Keratinocyte (primary cell): Measurements from ENCODE around the gene SLC30A7. TPM values are rescaled to one million over a fixed set of nuclear protein-coding genes. Genes with fewer than 3 reads are reported as not detected.

Source experiments
- DNase-seq: peaks from one replicate; pipeline ENCODE4 v3.0.0-alpha.2; 2011; ENCODE audit warnings: low read depth, missing footprints, low spot score
- FAIRE-seq: peaks from 2 replicates; lab custom pipeline; 2011; peaks lifted over from hg19 to GRCh38; lab: Jason Lieb, UNC
- H2AFZ ChIP-seq: 2 replicates; pipeline ENCODE4 v1.6.0; 2012; ENCODE audit warnings: low read length, control low read depth, inconsistent platforms; ENCODE audit not compliant: control insufficient read depth
- H3K27ac ChIP-seq: 2 replicates; pipeline ENCODE4 v1.5.1; 2011; ENCODE audit warnings: low read length; ENCODE audit not compliant: control insufficient read depth, insufficient read depth
- H3K27me3 ChIP-seq: 3 replicates; pipeline ENCODE4 v1.6.0; 2011; ENCODE audit warnings: low read length; ENCODE audit not compliant: control insufficient read depth, insufficient read depth; ENCODE audit errors: extremely low read depth
- H3K36me3 ChIP-seq, 2 experiments: 2 replicates in 1 of 2; 3 replicates in 1 of 2; pipeline ENCODE4 v1.5.1; 2011; ENCODE audit warnings: low read length in 2 of 2, mild to moderate bottlenecking in 1 of 2; ENCODE audit not compliant: control insufficient read depth in 2 of 2, insufficient read depth in 2 of 2; ENCODE audit errors: extremely low read depth in 1 of 2
- H3K4me1 ChIP-seq: 3 replicates; pipeline ENCODE4 v1.5.1; 2011; ENCODE audit warnings: low read length; ENCODE audit not compliant: control insufficient read depth, insufficient read depth; ENCODE audit errors: extremely low read depth
- H3K4me2 ChIP-seq: 3 replicates; pipeline ENCODE4 v1.6.0; 2011; ENCODE audit warnings: low read depth, low read length; ENCODE audit not compliant: control insufficient read depth, insufficient read depth; ENCODE audit errors: extremely low read depth
- H3K4me3 ChIP-seq, 3 experiments: fragments of 200-600 bp in 1 of 3; sonication (generic) in 1 of 3; 2 replicates in 2 of 3; 3 replicates in 1 of 3; pipeline ENCODE4 v1.5.1; 2011 to 2016; ENCODE audit warnings: low read length in 3 of 3, mild to moderate bottlenecking in 3 of 3, control low read depth in 2 of 3, inconsistent platforms in 1 of 3, low read depth in 1 of 3, mixed read lengths in 1 of 3, mixed run types in 1 of 3, moderate library complexity in 1 of 3; ENCODE audit not compliant: control insufficient read depth in 2 of 3, insufficient read depth in 2 of 3; ENCODE audit errors: extremely low read depth in 1 of 3
- H3K79me2 ChIP-seq: 2 replicates; pipeline ENCODE4 v1.6.0; 2012; ENCODE audit warnings: low read length; ENCODE audit not compliant: control insufficient read depth, insufficient read depth
- H3K9ac ChIP-seq: 3 replicates; pipeline ENCODE4 v1.6.0; 2011; ENCODE audit warnings: low read length; ENCODE audit not compliant: control insufficient read depth, insufficient read depth; ENCODE audit errors: extremely low read depth
- H3K9me1 ChIP-seq: 3 replicates; pipeline ENCODE4 v1.6.0; 2011; ENCODE audit warnings: low read length; ENCODE audit not compliant: control insufficient read depth, insufficient read depth; ENCODE audit errors: extremely low read depth
- H3K9me3 ChIP-seq: 2 replicates; pipeline ENCODE4 v1.5.1; 2012; ENCODE audit warnings: low read depth, low read length; ENCODE audit not compliant: control insufficient read depth
- H4K20me1 ChIP-seq: 3 replicates; pipeline ENCODE4 v1.6.0; 2011; ENCODE audit warnings: low read length; ENCODE audit not compliant: control insufficient read depth, insufficient read depth; ENCODE audit errors: extremely low read depth
- EZH2 ChIP-seq: IDR thresholded peaks from one replicate; pipeline ENCODE4 v1.6.1; 2012; ENCODE audit warnings: inconsistent platforms, mild to moderate bottlenecking, low read length, moderate library complexity
- dilution Hi-C: fragments of 300-500 bp; cut with MboI; formaldehyde crosslinking; loops from one replicate; pipeline ENCODE4 v1.7.0; 2020; ENCODE audit warnings: low sequenced_read_pairs; ENCODE audit not compliant: extremely low pct_ligation_motif_present
- polyA plus RNA-seq, 5 experiments: library from polyadenylated mRNA; depleted of rRNA in 3 of 5; stranded (reverse) in 3 of 5; stranded (forward) in 1 of 5; unstranded in 1 of 5; fragments of >200 nt; gene quantifications; 1 replicate in 1 of 5; 2 replicates in 3 of 5; 3 replicates in 1 of 5; pipeline versions ENCODE4 v1.2.1 to v1.2.3, GENCODE V29; 2011 to 2012; ENCODE audit warnings: missing spikeins in 2 of 5, low read depth in 1 of 5, low replicate concordance in 1 of 5
- TF ChIP-seq, protein P1 (sequence below), 3 experiments: IDR thresholded peaks in 1 of 3; conservative IDR thresholded peaks in 1 of 3; optimal IDR thresholded peaks in 1 of 3; 2 replicates in 2 of 3; 3 replicates in 1 of 3; pipeline versions ENCODE3 to v1.5.1; 2011; ENCODE audit warnings: low read length in 3 of 3, mild to moderate bottlenecking in 3 of 3, moderate library complexity in 2 of 3, control low read depth in 1 of 3, inconsistent platforms in 1 of 3; ENCODE audit not compliant: insufficient read depth in 2 of 3; ENCODE audit errors: extremely low read depth in 1 of 3

The SLC30A7 gene
- polyA plus RNA-seq, 1 donor (not counting 4 experiments of a cell fraction or from before 2014, with no cell fraction given), result 15.1 TPM

DNA sequence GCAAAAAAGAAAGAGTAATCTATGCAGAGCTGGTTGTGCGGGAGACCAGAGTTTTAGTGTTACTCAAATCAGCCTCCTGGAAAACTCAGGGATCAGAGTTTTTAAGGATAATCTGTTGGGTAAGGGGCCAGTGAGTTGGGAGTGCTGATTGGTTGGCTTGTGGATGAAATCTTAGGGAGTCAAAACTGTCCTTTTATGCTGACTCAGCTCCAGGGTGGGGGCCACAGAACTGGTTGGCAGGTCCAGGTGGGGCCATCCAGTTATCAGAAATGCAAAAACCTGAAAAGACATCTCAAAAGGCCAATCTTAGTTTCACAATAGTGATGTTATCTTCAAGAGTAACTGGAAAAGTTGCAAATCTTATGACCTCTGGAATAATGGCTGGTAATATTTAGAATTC lies 4.5 kb upstream of the SLC30A7 start:
- FAIRE-seq, result no peak
- H3K79me2 ChIP-seq, result peaks cover 8% of the 10 kb centered on the region
- H3K36me3 ChIP-seq, result no peaks in the 10 kb centered on the region

DNA sequence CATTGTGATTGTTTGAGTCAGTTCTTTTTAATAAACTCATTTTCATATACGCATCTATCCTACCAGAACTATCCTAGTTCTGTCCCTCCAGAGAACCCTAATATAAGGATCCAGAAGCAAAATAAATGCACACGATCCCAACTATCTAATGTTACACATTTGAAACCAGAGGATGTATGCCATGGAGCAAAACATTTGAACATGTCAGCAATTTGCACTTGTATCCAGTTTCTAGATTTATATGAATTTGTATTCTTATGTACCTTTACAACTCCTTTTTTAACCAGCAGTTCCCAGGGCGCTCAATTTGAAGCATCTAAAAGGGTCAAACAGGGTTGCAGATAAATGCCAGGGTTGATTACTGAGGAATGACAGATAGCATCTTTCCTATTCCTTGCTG lies 3.3 kb upstream of the SLC30A7 start:
- Histone ChIP-seq H3K4me3 (no peak overlapping the region), H3K36me3 (no peaks in the 10 kb centered on the region), H3K9ac (no peak overlapping the region), H3K27me3 (no peaks in the 10 kb centered on the region), H4K20me1 (no peaks in the 10 kb centered on the region), H2AFZ (no peak overlapping the region), H3K9me3 (no peaks in the 10 kb centered on the region), H3K79me2 (peaks cover 20% of the 10 kb centered on the region), H3K27ac (no peak overlapping the region), H3K4me1 (peaks cover 12% of the 10 kb centered on the region), H3K9me1 (no peaks in the 10 kb centered on the region), H3K4me2 (no peak overlapping the region)
- dilution Hi-C loops, result no loop called here
- no peak for TF ChIP-seq EZH2
- TF ChIP-seq, protein P1, sequence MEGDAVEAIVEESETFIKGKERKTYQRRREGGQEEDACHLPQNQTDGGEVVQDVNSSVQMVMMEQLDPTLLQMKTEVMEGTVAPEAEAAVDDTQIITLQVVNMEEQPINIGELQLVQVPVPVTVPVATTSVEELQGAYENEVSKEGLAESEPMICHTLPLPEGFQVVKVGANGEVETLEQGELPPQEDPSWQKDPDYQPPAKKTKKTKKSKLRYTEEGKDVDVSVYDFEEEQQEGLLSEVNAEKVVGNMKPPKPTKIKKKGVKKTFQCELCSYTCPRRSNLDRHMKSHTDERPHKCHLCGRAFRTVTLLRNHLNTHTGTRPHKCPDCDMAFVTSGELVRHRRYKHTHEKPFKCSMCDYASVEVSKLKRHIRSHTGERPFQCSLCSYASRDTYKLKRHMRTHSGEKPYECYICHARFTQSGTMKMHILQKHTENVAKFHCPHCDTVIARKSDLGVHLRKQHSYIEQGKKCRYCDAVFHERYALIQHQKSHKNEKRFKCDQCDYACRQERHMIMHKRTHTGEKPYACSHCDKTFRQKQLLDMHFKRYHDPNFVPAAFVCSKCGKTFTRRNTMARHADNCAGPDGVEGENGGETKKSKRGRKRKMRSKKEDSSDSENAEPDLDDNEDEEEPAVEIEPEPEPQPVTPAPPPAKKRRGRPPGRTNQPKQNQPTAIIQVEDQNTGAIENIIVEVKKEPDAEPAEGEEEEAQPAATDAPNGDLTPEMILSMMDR (optimal IDR thresholded peaks at IDR 0.05 in 1 of 3, IDR thresholded peaks at IDR 0.05 in 1 of 3, conservative IDR thresholded peaks at IDR 0.05 in 1 of 3; ENCODE audit: extremely low read depth in 1 of 3, insufficient read depth in 2 of 3, low read length in 3 of 3), result no peak
- FAIRE-seq (no peak), DNase-seq (no peak)

More for the DNA sequence above, 4.5 kb upstream of the SLC30A7 start:
- Histone ChIP-seq H3K27ac (no peak overlapping the region), H3K9ac (no peak overlapping the region), H3K4me3 (no peak overlapping the region), H2AFZ (no peak overlapping the region), H3K4me2 (no peak overlapping the region), H4K20me1 (no peaks in the 10 kb centered on the region), H3K27me3 (no peaks in the 10 kb centered on the region), H3K9me3 (no peaks in the 10 kb centered on the region), H3K4me1 (peaks cover 5% of the 10 kb centered on the region), H3K9me1 (no peaks in the 10 kb centered on the region)
- dilution Hi-C loops, result no loop called here
- DNase-seq, result no peak
- TF ChIP-seq, protein P1 (optimal IDR thresholded peaks at IDR 0.05 in 1 of 3, IDR thresholded peaks at IDR 0.05 in 1 of 3, conservative IDR thresholded peaks at IDR 0.05 in 1 of 3; ENCODE audit: extremely low read depth in 1 of 3, insufficient read depth in 2 of 3, low read length in 3 of 3), result no peak
- no peak for TF ChIP-seq EZH2
